HG02973 (cell line): ENCODE results near the gene PPP4R2.
A peak's percentile ranks its signal among the peaks of the same experiment; 100 is the strongest.

Source experiments
- ATAC-seq: cut with Tn5 transposase; IDR thresholded peaks from one replicate; pipeline ENCODE4 v1.9.1; 2021; ENCODE audit warnings: moderate library complexity; ENCODE audit not compliant: unreplicated experiment

The PPP4R2 gene

GRCh38 chr3:72996473-72997333 is at the start of gene PPP4R2:
Gene PPP4R2 (plus strand): TSS chr3:72996811. CDS start chr3:72997038, 227 bp downstream.
- ATAC-seq, result peak; percentile 88

- no peak for ATAC-seq
These were observed 48.7 kb upstream of the PPP4R2 start for GRCh38 chr3:72947715-72948490.

- no peak for ATAC-seq
These were observed 47.6 kb upstream of the PPP4R2 start for GRCh38 chr3:72949016-72949415.

- ATAC-seq, result no peak
These were observed 46.2 kb upstream of the PPP4R2 start for GRCh38 chr3:72950372-72950771.

GRCh38 chr3:72950801-72951200 is 45.8 kb upstream of the PPP4R2 start:
- no peak for ATAC-seq

GRCh38 chr3:72951259-72951722 is 45.3 kb upstream of the PPP4R2 start:
- ATAC-seq, result no peak

GRCh38 chr3:72953325-72953956 is 43.2 kb upstream of the PPP4R2 start:
- ATAC-seq, result no peak

GRCh38 chr3:72957297-72957696 is 39.3 kb upstream of the PPP4R2 start:
- ATAC-seq, result no peak

- no peak for ATAC-seq
These were observed 37.3 kb upstream of the PPP4R2 start for GRCh38 chr3:72959336-72959735.

GRCh38 chr3:72960812-72961518 is 35.6 kb upstream of the PPP4R2 start:
- ATAC-seq, result no peak

GRCh38 chr3:72961752-72962151 is 34.9 kb upstream of the PPP4R2 start:
- ATAC-seq, result no peak

GRCh38 chr3:72962317-72962716 is 34.3 kb upstream of the PPP4R2 start:
- no peak for ATAC-seq

GRCh38 chr3:72964633-72965032 is 32.0 kb upstream of the PPP4R2 start:
- no peak for ATAC-seq

- ATAC-seq, result no peak
These were observed 28.3 kb upstream of the PPP4R2 start for GRCh38 chr3:72968266-72968664.

- ATAC-seq, result no peak
These were observed 26.8 kb upstream of the PPP4R2 start for GRCh38 chr3:72969766-72970165.

GRCh38 chr3:72970942-72971341 is 25.7 kb upstream of the PPP4R2 start:
- ATAC-seq, result no peak

GRCh38 chr3:72972706-72973030 is 23.9 kb upstream of the PPP4R2 start:
- ATAC-seq, result no peak

GRCh38 chr3:72973031-72973723 is 23.4 kb upstream of the PPP4R2 start:
- ATAC-seq, result no peak

GRCh38 chr3:72973786-72974185 is 22.8 kb upstream of the PPP4R2 start:
- ATAC-seq, result no peak

- no peak for ATAC-seq
These were observed 21.7 kb upstream of the PPP4R2 start for GRCh38 chr3:72974956-72975355.
